Lung microvascular endothelial cell (primary cell): Measurements from ENCODE around the gene FAS. TPM values are rescaled to one million over a fixed set of nuclear protein-coding genes. Genes with fewer than 3 reads are reported as not detected.

Experiments
- DNase-seq, 2 donors: peaks; one replicate each; pipeline versions ENCODE4 v3.0.0 to v3.0.0-alpha.2; 2010; ENCODE audit warnings: low read depth in 2 of 2
- total RNA-seq: library from RNA; depleted of rRNA; stranded (reverse); fragments of >200 nt; gene quantifications from 2 replicates; pipeline ENCODE4 v1.2.1, GENCODE V29; 2014

Gene FAS
- total RNA-seq, 1 donor from 2014 or later: 2.4 TPM

GRCh38 chr10:88971221-88972061 is 19.2 kb upstream of the FAS start:
- no peak for DNase-seq

GRCh38 chr10:88974012-88974411 is 16.6 kb upstream of the FAS start:
- no peak for DNase-seq

- DNase-seq: peak; percentile 51 to 64
Measured at GRCh38 chr10:88974446-88975376, 15.9 kb upstream of the FAS start.

GRCh38 chr10:88975377-88975720 is 15.2 kb upstream of the FAS start:
- peak in 1 of 2 donors; percentile 30 for DNase-seq

GRCh38 chr10:88978463-88978862 is 12.1 kb upstream of the FAS start:
- no peak for DNase-seq

- DNase-seq: no peak
Measured at GRCh38 chr10:88979153-88979562, 11.4 kb upstream of the FAS start.

- no peak for DNase-seq
Measured at GRCh38 chr10:88979603-88980002, 11.0 kb upstream of the FAS start.

GRCh38 chr10:88980247-88980646 is 10.4 kb upstream of the FAS start:
- DNase-seq: no peak

GRCh38 chr10:88980800-88981199 is 9.8 kb upstream of the FAS start:
- no peak for DNase-seq

GRCh38 chr10:88981435-88981834 is 9.2 kb upstream of the FAS start:
- DNase-seq: no peak

- DNase-seq: no peak
Measured at GRCh38 chr10:88982366-88982765, 8.2 kb upstream of the FAS start.

GRCh38 chr10:88983206-88983605 is 7.4 kb upstream of the FAS start:
- peak in 1 of 2 donors; percentile 72 for DNase-seq

- no peak for DNase-seq
Measured at GRCh38 chr10:88983939-88984338, 6.7 kb upstream of the FAS start.

GRCh38 chr10:88984525-88984924 is 6.1 kb upstream of the FAS start:
- DNase-seq: no peak

GRCh38 chr10:88986549-88987242 is 3.9 kb upstream of the FAS start:
- peak; percentile 62 to 66 for DNase-seq

- DNase-seq: no peak
Measured at GRCh38 chr10:88987243-88987725, 3.3 kb upstream of the FAS start.

- no peak for DNase-seq
Measured at GRCh38 chr10:88987840-88988239, 2.8 kb upstream of the FAS start.

- DNase-seq: no peak
Measured at GRCh38 chr10:88989423-88989822, 1.2 kb upstream of the FAS start.

- peak; percentile 40 to 89 for DNase-seq
Measured at GRCh38 chr10:88989824-88990383, 694 bp upstream of the FAS start.

GRCh38 chr10:88991161-88991898 is 732 bp downstream of the FAS start:
- peak; percentile 31 to 70 for DNase-seq

GRCh38 chr10:88991899-88992320 is 1.3 kb downstream of the FAS start:
- DNase-seq: no peak
